B cell (primary cell): ENCODE measurements around the gene OGT. TPM values are rescaled to one million over a fixed set of nuclear protein-coding genes. Genes with fewer than 3 reads are reported as not detected.

Source experiments
- ATAC-seq: fragments of 200-7000 bp; cut with Tn5 transposase; one replicate; pipeline ENCODE4 v1.10.0; 2021; ENCODE audit warnings: low read depth, mild to moderate bottlenecking, moderate number of reproducible peaks, moderate library complexity
- CTCF ChIA-PET: fragments of 350-600 bp; sonication (Branson Sonifier 250); formaldehyde crosslinking; loops from one replicate; lab custom pipeline; 2021; ENCODE audit warnings: antibody characterized with exemption, inconsistent platforms; lab: Charles Lee
- POLR2A ChIA-PET: fragments of 350-600 bp; sonication (Branson Sonifier 250); formaldehyde crosslinking; loops from one replicate; lab custom pipeline; 2021; ENCODE audit warnings: antibody characterized with exemption; lab: Charles Lee
- DNase-seq: peaks from one replicate; pipeline ENCODE4 v3.0.0; 2013
- H2AFZ ChIP-seq: 2 replicates; pipeline ENCODE4 v1.6.1; 2012; ENCODE audit warnings: mild to moderate bottlenecking, low read depth, low read length; ENCODE audit not compliant: insufficient read depth, poor library complexity, severe bottlenecking
- H3K27ac ChIP-seq, 2 donors: 1 replicate in 1 of 2; 2 replicates in 1 of 2; pipeline ENCODE4 v1.5.1; 2012 to 2013; ENCODE audit warnings: low read length in 2 of 2, mild to moderate bottlenecking in 2 of 2, moderate library complexity in 1 of 2
- H3K27me3 ChIP-seq, 4 experiments: fragments of 200-600 bp in 1 of 4; sonication (generic) in 1 of 4; replicated peaks in 1 of 4; 1 replicate in 2 of 4; 2 replicates in 2 of 4; pipeline versions ENCODE4 v1.6.1 to v1.7.0; 2013 to 2016; ENCODE audit warnings: low read length in 3 of 4, mild to moderate bottlenecking in 2 of 4, mixed read lengths in 1 of 4, moderate library complexity in 1 of 4; ENCODE audit not compliant: insufficient read depth in 4 of 4, control insufficient read depth in 3 of 4; ENCODE audit errors: control extremely low read depth in 1 of 4
- H3K36me3 ChIP-seq, 2 experiments: replicated peaks in 1 of 2; 1 replicate in 1 of 2; 2 replicates in 1 of 2; pipeline versions ENCODE4 v1.6.1 to v1.7.1; 2013; ENCODE audit warnings: low read length in 1 of 2; ENCODE audit not compliant: insufficient read depth in 2 of 2, control insufficient read depth in 1 of 2; ENCODE audit errors: control extremely low read depth in 1 of 2, extremely low read depth in 1 of 2
- H3K4me1 ChIP-seq, 2 donors: fragments of 200-600 bp in 1 of 2; sonication (generic) in 1 of 2; 1 replicate in 1 of 2; 2 replicates in 1 of 2; pipeline versions ENCODE4 v1.5.1 to v1.6.1; 2013 to 2017; ENCODE audit warnings: low read length in 2 of 2; ENCODE audit not compliant: control insufficient read depth in 2 of 2, insufficient read depth in 2 of 2
- H3K4me2 ChIP-seq: replicated peaks from 2 replicates; pipeline ENCODE3; 2012; ENCODE audit warnings: mild to moderate bottlenecking, low read depth, low read length; ENCODE audit not compliant: poor library complexity, severe bottlenecking
- H3K4me3 ChIP-seq, 5 experiments: fragments of 200-600 bp in 1 of 5; sonication (generic) in 1 of 5; 1 replicate in 3 of 5; 2 replicates in 2 of 5; pipeline versions ENCODE4 v1.5.1 to v1.7.0; 2011 to 2016; ENCODE audit warnings: low read length in 4 of 5, mild to moderate bottlenecking in 4 of 5, low read depth in 2 of 5, control low read depth in 1 of 5, moderate library complexity in 1 of 5; ENCODE audit not compliant: insufficient read depth in 1 of 5; ENCODE audit errors: control extremely low read depth in 1 of 5, extremely low read depth in 1 of 5
- H3K79me2 ChIP-seq: fragments of 200-600 bp; sonication (generic); one replicate; pipeline ENCODE4 v1.6.0; 2016; ENCODE audit warnings: low read length; ENCODE audit not compliant: control insufficient read depth, insufficient read depth
- H3K9ac ChIP-seq: fragments of 200-600 bp; sonication (generic); 2 replicates; pipeline ENCODE4 v1.6.1; 2017; ENCODE audit warnings: mild to moderate bottlenecking, low read length, moderate library complexity
- H3K9me3 ChIP-seq, 3 donors: one replicate each; pipeline versions ENCODE4 v1.6.1 to v1.7.1; 2013; ENCODE audit warnings: low read length in 2 of 3; ENCODE audit not compliant: control insufficient read depth in 2 of 3, insufficient read depth in 1 of 3; ENCODE audit errors: control extremely low read depth in 1 of 3
- H4K20me1 ChIP-seq: 2 replicates; pipeline ENCODE4 v1.6.0; 2012; ENCODE audit warnings: mild to moderate bottlenecking, low read length; ENCODE audit not compliant: insufficient read depth, control insufficient read depth, poor library complexity, severe bottlenecking
- H3K27ac Mint-ChIP-seq: one replicate; pipeline ENCODE4 v1.8.0; 2021; ENCODE audit warnings: mixed read lengths
- H3K27me3 Mint-ChIP-seq: one replicate; pipeline ENCODE4 v1.8.0; 2021; ENCODE audit warnings: mixed read lengths
- H3K4me1 Mint-ChIP-seq: one replicate; pipeline ENCODE4 v1.8.0; 2021; ENCODE audit warnings: mixed read lengths
- H3K4me3 Mint-ChIP-seq: one replicate; pipeline ENCODE4 v1.8.0; 2021; ENCODE audit warnings: mixed read lengths
- H3K9me3 Mint-ChIP-seq: one replicate; pipeline ENCODE4 v1.8.0; 2022; ENCODE audit warnings: mixed read lengths; ENCODE audit not compliant: insufficient read depth
- EZH2 ChIP-seq: IDR thresholded peaks from 2 replicates; pipeline ENCODE4 v1.6.1; 2012; ENCODE audit warnings: borderline replicate concordance, low read depth, mild to moderate bottlenecking, moderate library complexity, low read length; ENCODE audit not compliant: insufficient read depth, poor library complexity, severe bottlenecking
- WGBS: methylation state at CpG from one replicate; pipeline ENCODE4 v1.1.5; 2013; ENCODE audit warnings: missing lambda C conversion rate; ENCODE audit not compliant: insufficient coverage; 5-methylcytosine and 5-hydroxymethylcytosine counted together
- intact Hi-C: fragments of 100-400 bp; cut with micrococcal nuclease; formaldehyde crosslinking; loops from one replicate; pipeline ENCODE4 v1.10.0; 2022
- polyA plus RNA-seq: library from polyadenylated mRNA; depleted of rRNA; stranded (reverse); fragments of >200 nt; gene quantifications from 2 replicates; pipeline ENCODE4 v1.2.3, GENCODE V29; 2012
- total RNA-seq, 2 donors: library from RNA; stranded (reverse); fragments of 120-200 nt in 1 of 2; gene quantifications; 1 replicate in 1 of 2; 2 replicates in 1 of 2; pipeline versions ENCODE4 v1.2.3 to v1.2.4, GENCODE V29; 2013 to 2022
- TF ChIP-seq, protein P1 (sequence below): fragments of 200-600 bp; IDR thresholded peaks from one replicate; pipeline ENCODE4 v1.8.0; 2022; ENCODE audit warnings: antibody characterized with exemption, mild to moderate bottlenecking

Gene OGT
- total and polyA plus RNA-seq, 2 donors (not counting 1 experiment from before 2014, with no cell fraction given) = 235 to 307 TPM

DNA sequence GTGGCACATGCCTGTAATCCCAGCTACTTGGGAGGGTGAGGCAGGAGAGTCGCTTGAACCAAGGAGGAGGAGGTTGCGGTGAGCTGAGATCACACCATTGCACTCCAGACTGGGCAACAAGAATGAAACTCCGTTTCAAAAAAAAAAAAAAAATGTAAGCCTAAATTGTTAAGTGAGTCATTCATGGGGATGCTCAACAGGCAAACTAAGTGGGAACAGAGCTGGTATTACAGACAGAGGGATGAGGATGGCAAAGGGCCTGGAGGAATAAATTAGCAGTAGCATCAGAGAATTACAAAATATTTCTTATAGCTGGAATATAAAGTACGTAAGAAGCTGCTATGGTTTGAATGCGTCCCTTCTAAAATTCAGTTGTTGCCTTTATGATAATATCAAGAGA, 43.4 kb upstream of the OGT start:
- no peak overlapping the region for H3K4me3 Mint-ChIP-seq
- ChIA-PET POLR2A (no interaction called here), CTCF (no interaction called here)

DNA sequence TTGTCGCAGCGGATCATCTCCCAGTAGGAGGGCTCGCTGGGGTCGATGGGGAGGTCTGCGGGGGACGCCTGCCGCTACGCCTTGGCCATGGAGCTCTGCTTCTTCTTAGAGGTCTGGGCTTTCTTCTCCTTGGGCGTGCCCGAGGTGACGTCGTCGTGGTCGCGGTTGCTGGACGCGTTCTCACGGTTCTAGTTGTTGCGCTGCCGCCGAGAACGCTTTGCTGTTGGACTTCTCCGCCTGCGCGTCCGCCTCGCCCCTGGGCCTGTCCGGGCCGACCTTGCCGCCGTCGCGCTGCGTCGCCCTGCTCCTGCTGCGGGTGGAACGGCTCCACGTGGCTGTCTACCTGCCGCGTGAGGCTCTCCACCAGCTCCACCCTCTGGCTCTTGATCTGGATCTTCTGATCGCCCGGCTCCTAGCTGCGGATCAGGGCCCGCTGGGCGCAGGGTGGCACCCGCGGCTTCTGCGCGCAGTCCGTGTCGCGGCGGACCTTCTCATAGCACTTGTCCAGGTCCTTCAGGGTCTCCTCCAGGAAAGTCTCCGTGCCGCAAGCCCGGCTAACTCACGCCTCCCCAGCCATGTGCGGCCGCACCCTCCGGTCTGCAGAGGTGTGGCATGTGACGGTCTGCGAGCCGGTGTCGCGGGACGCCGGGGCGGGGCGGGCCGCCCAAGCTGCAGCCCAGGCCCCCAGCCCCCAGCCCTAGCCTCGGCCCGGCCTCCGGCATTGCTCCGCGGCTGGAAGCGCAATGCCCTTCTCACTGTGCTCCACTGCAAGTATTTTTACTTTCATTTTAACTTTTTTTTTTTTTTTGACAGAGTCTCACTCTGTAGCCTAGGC, 40.5 kb upstream of the OGT start:
- H3K36me3 ChIP-seq = no peaks in the 10 kb centered on the region
- WGBS = 3% methylated on average over 66 of the region's 76 CpGs
- peak overlapping the region; percentile 69 for H3K9ac ChIP-seq
- POLR2A ChIA-PET = interaction anchor here (0.6 kb wide), 1 partner anchor 60 kb away, joined by 3 read pairs; no protein-coding TSS in a partner anchor
- H2AFZ ChIP-seq = peak overlapping the region; percentile 91
- intact Hi-C loops = no loop called here
- CTCF ChIA-PET = no interaction called here
- no peak overlapping the region for H3K27ac Mint-ChIP-seq
- H3K4me1 Mint-ChIP-seq = no peaks in the 10 kb centered on the region
- H3K27me3 ChIP-seq = no peaks in the 10 kb centered on the region
- no peaks in the 10 kb centered on the region for H3K27me3 Mint-ChIP-seq
- ATAC-seq = no peak
- H4K20me1 ChIP-seq = no peaks in the 10 kb centered on the region
- H3K27ac ChIP-seq = peak overlapping the region in 1 of 2 donors; percentile 33
- H3K4me3 ChIP-seq = peak overlapping the region; percentile 11 to 68 (median 59)
- H3K4me2 ChIP-seq = peak overlapping the region; percentile 85
- peak; percentile 60 for DNase-seq
- TF ChIP-seq, protein P1, sequence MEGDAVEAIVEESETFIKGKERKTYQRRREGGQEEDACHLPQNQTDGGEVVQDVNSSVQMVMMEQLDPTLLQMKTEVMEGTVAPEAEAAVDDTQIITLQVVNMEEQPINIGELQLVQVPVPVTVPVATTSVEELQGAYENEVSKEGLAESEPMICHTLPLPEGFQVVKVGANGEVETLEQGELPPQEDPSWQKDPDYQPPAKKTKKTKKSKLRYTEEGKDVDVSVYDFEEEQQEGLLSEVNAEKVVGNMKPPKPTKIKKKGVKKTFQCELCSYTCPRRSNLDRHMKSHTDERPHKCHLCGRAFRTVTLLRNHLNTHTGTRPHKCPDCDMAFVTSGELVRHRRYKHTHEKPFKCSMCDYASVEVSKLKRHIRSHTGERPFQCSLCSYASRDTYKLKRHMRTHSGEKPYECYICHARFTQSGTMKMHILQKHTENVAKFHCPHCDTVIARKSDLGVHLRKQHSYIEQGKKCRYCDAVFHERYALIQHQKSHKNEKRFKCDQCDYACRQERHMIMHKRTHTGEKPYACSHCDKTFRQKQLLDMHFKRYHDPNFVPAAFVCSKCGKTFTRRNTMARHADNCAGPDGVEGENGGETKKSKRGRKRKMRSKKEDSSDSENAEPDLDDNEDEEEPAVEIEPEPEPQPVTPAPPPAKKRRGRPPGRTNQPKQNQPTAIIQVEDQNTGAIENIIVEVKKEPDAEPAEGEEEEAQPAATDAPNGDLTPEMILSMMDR = no peak
- no peak for TF ChIP-seq EZH2
- no peaks in the 10 kb centered on the region for H3K79me2 ChIP-seq
- H3K4me1 ChIP-seq = peaks cover 0 to 4% of the 10 kb centered on the region in 2 donors
- no peaks in the 10 kb centered on the region for H3K9me3 Mint-ChIP-seq
- no peak overlapping the region for H3K4me3 Mint-ChIP-seq
- no peaks in the 10 kb centered on the region for H3K9me3 ChIP-seq

More for the DNA sequence above, 43.4 kb upstream of the OGT start:
- Mint-ChIP-seq H3K4me1 (no peaks in the 10 kb centered on the region), H3K27ac (no peak overlapping the region), H3K9me3 (no peaks in the 10 kb centered on the region), H3K27me3 (no peaks in the 10 kb centered on the region)
- TF ChIP-seq EZH2 = no peak
- TF ChIP-seq, protein P1 = no peak
- H3K27me3 ChIP-seq = no peaks in the 10 kb centered on the region
- no peaks in the 10 kb centered on the region for H4K20me1 ChIP-seq
- H3K4me3 ChIP-seq = no peak overlapping the region
- no peaks in the 10 kb centered on the region for H3K9me3 ChIP-seq
- H3K27ac ChIP-seq = no peak overlapping the region
- intact Hi-C loops = no loop called here
- H3K4me2 ChIP-seq = no peak overlapping the region
- H3K9ac ChIP-seq = no peak overlapping the region
- no peak overlapping the region for H2AFZ ChIP-seq
- H3K36me3 ChIP-seq = no peaks in the 10 kb centered on the region
- 100% methylated on average over 2 of the region's 5 CpGs for WGBS
- H3K4me1 ChIP-seq = peaks cover 0 to 4% of the 10 kb centered on the region in 2 donors
- no peak for DNase-seq
- H3K79me2 ChIP-seq = no peaks in the 10 kb centered on the region
- ATAC-seq = no peak
